ENCODE measurements around the gene CCDC152.
"Not testable (repeated sequence)": the region's sequence is repeated elsewhere in the genome, so short reads cannot be mapped to it uniquely, and the experiment has no call there.

The CCDC152 gene

DNA sequence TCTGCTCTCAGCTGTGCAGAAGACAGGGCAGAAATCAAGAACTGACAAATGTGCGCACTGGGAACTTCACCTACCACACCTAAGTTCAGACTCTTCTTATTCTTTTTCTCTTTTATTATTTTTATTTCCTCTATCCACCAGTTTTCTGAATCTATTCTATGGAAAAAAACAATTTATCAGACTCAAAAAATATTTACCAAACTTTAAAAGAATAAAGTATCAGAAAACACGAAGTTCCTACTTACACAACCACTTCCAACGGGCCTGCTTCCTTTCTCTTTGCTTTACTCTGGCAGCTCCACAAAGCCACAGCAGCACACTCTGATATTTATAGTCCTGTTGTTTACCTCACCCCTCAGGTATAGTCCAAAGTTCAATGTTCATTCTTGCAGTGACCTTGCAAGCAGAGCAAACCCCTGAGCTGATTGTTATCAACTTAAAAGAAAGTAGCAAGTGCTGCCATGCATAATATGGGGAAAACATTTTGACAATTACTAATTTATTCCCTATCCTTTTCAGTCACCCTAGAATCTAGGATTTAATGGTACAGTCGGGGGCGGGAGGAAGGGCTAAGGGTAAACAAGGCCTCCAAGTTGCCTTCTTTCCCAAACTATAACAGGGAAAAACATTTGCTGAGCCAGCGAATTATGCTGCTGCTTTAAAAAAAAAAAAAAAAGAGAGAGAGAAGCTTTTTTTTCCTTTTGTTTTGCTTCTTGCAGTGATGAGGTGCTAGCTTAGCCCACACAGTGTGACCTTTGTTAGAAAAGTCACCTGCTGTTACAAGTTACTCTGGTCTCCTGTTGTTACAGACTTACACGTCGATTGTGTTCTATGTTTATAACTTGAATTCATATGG lies 55.2 kb downstream of the CCDC152 start, which contains the start of gene SELENOP:
Gene SELENOP, minus strand, starts transcription at position 302 of the 856 bp plus-strand sequence. CDS start 3,539 bp downstream, outside the sequence.
- no peaks in the 10 kb centered on the region for H3K27me3 ChIP-seq (ENCODE audit: insufficient read depth, low read length, poor library complexity, severe bottlenecking)
- peak within 1 kb of the TSS; percentile 52 for H3K4me2 ChIP-seq (ENCODE audit: low read depth, low read length, poor library complexity, severe bottlenecking)

GRCh38 chr5:42812620-42813019 lies 56.0 kb downstream of the CCDC152 start:
- H3K4me3 ChIP-seq (ENCODE audit: low read length, poor library complexity, severe bottlenecking) = no peak overlapping the region
- no peaks in the 10 kb centered on the region for H3K9me2 ChIP-seq (replicated peaks; ENCODE audit: low read depth, low read length)
- H3K27me3 ChIP-seq (ENCODE audit: insufficient read depth, low read length, poor library complexity, severe bottlenecking) = no peaks in the 10 kb centered on the region
- no peaks in the 10 kb centered on the region for H3K9me3 ChIP-seq (ENCODE audit: insufficient read depth, low read depth, low read length)
- no peaks in the 10 kb centered on the region for H3F3A ChIP-seq (ENCODE audit: low read depth)
- TF ChIP-seq EZH2phosphoT487 (IDR thresholded peaks at IDR 0.05; ENCODE audit: borderline replicate concordance) (no peak), CTCF (conservative IDR thresholded peaks at IDR 0.05; ENCODE audit: low read length) (no peak)
- peak overlapping the region; percentile 75; the same call in 1 of the 2 replicates for H2AFZ ChIP-seq (ENCODE audit: low read length)
- no peaks in the 10 kb centered on the region for H3K79me2 ChIP-seq (ENCODE audit: insufficient read depth, low read length)
- H4K20me1 ChIP-seq (ENCODE audit: insufficient read depth, low read length, poor library complexity, severe bottlenecking) = no peaks in the 10 kb centered on the region
- peaks cover 12% of the 10 kb centered on the region for H3K4me1 ChIP-seq (ENCODE audit: insufficient read depth, low read length, poor library complexity, severe bottlenecking)
- no peak overlapping the region for H3K4me2 ChIP-seq (ENCODE audit: low read depth, low read length, poor library complexity, severe bottlenecking)
- H3K9ac ChIP-seq (ENCODE audit: low read depth, low read length, poor library complexity, severe bottlenecking) = no peak overlapping the region
- no peaks in the 10 kb centered on the region for H3K36me3 ChIP-seq (ENCODE audit: insufficient read depth, low read length)

More for the DNA sequence above, 55.2 kb downstream of the CCDC152 start, which contains the start of gene SELENOP:
- H3K9me2 ChIP-seq (replicated peaks; ENCODE audit: low read depth, low read length) = no peaks in the 10 kb centered on the region
- no peaks in the 10 kb centered on the region for H3K36me3 ChIP-seq (ENCODE audit: insufficient read depth, low read length)
- no peaks in the 10 kb centered on the region for H3F3A ChIP-seq (ENCODE audit: low read depth)
- H3K9me3 ChIP-seq (ENCODE audit: insufficient read depth, low read depth, low read length) = no peaks in the 10 kb centered on the region
- H4K20me1 ChIP-seq (ENCODE audit: insufficient read depth, low read length, poor library complexity, severe bottlenecking) = no peaks in the 10 kb centered on the region
- TF ChIP-seq CTCF (conservative IDR thresholded peaks at IDR 0.05; ENCODE audit: low read length) (no peak), EZH2phosphoT487 (IDR thresholded peaks at IDR 0.05; ENCODE audit: borderline replicate concordance) (no peak)
- H2AFZ ChIP-seq (ENCODE audit: low read length) = peak within 1 kb of the TSS; percentile 75
- no peaks in the 10 kb centered on the region for H3K79me2 ChIP-seq (ENCODE audit: insufficient read depth, low read length)
- peak within 1 kb of the TSS; percentile 33 for H3K4me3 ChIP-seq (ENCODE audit: low read length, poor library complexity, severe bottlenecking)
- H3K4me1 ChIP-seq (ENCODE audit: insufficient read depth, low read length, poor library complexity, severe bottlenecking) = peaks cover 12% of the 10 kb centered on the region
- peak within 1 kb of the TSS; percentile 2 for H3K9ac ChIP-seq (ENCODE audit: low read depth, low read length, poor library complexity, severe bottlenecking)

DNA sequence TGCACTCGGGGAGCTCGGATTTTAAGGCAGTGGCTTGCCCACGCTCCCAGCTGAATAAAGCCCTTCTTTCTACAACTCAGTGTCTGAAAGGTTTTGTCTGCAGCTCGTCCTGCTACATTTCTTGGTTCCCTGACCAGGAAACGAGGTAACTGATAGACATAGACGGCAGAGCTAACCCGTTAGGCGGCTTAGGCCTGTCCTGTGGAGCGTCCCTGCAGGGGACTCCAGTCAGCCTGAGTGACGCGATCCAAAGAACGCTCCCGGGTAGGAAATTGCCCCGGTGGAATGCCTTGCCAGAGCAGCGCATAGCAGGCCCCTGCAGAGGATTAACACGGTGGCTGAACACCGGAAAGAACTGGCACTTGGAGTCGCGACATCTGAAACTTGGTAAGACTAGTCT lies 56.9 kb downstream of the CCDC152 start:
- H3K4me3 ChIP-seq (ENCODE audit: low read length, poor library complexity, severe bottlenecking) = no peak overlapping the region
- H3F3A ChIP-seq (ENCODE audit: low read depth) = no peaks in the 10 kb centered on the region
- H3K36me3 ChIP-seq (ENCODE audit: insufficient read depth, low read length) = no peaks in the 10 kb centered on the region
- no peak overlapping the region for H3K4me2 ChIP-seq (ENCODE audit: low read depth, low read length, poor library complexity, severe bottlenecking)
- H3K9me2 ChIP-seq (replicated peaks; ENCODE audit: low read depth, low read length) = no peaks in the 10 kb centered on the region
- TF ChIP-seq CTCF (conservative IDR thresholded peaks at IDR 0.05; ENCODE audit: low read length) = no peak
- no peak for TF ChIP-seq EZH2phosphoT487 (IDR thresholded peaks at IDR 0.05; ENCODE audit: borderline replicate concordance)
- H3K4me1 ChIP-seq (ENCODE audit: insufficient read depth, low read length, poor library complexity, severe bottlenecking) = peaks cover 12% of the 10 kb centered on the region
- no peaks in the 10 kb centered on the region for H4K20me1 ChIP-seq (ENCODE audit: insufficient read depth, low read length, poor library complexity, severe bottlenecking)
- H3K27me3 ChIP-seq (ENCODE audit: insufficient read depth, low read length, poor library complexity, severe bottlenecking) = no peaks in the 10 kb centered on the region
- H3K9ac ChIP-seq (ENCODE audit: low read depth, low read length, poor library complexity, severe bottlenecking) = no peak overlapping the region
- no peaks in the 10 kb centered on the region for H3K79me2 ChIP-seq (ENCODE audit: insufficient read depth, low read length)
- H3K9me3 ChIP-seq (ENCODE audit: insufficient read depth, low read depth, low read length) = no peaks in the 10 kb centered on the region
- H2AFZ ChIP-seq (ENCODE audit: low read length) = no peak overlapping the region

DNA sequence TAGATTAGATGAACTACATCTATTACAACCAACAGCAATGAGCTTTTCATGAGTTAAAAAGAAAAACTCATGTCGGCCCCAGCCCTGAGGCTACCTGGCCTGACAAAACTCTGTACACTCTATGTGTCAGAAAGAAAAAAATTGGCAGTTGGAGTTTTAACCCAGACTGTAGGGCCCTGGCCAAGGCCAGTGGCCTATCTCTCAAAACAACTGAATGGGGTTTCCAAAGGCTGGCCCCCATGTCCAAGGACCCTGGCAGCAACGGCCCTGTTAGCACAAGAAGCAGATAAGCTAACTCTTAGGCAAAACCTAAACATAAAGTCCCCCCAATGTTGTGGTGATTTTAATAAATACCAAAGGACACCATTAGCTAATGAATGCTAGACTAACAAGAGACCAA lies 59.9 kb downstream of the CCDC152 start:
- not testable (repeated sequence) for H3K27me3 ChIP-seq (ENCODE audit: insufficient read depth, low read length, poor library complexity, severe bottlenecking); H3K4me3 ChIP-seq (ENCODE audit: low read length, poor library complexity, severe bottlenecking); H3K9ac ChIP-seq (ENCODE audit: low read depth, low read length, poor library complexity, severe bottlenecking); H4K20me1 ChIP-seq (ENCODE audit: insufficient read depth, low read length, poor library complexity, severe bottlenecking); H3K9me3 ChIP-seq (ENCODE audit: insufficient read depth, low read depth, low read length); H2AFZ ChIP-seq (ENCODE audit: low read length); H3K4me2 ChIP-seq (ENCODE audit: low read depth, low read length, poor library complexity, severe bottlenecking); H3F3A ChIP-seq (ENCODE audit: low read depth); H3K36me3 ChIP-seq (ENCODE audit: insufficient read depth, low read length); H3K9me2 ChIP-seq (replicated peaks; ENCODE audit: low read depth, low read length); H3K4me1 ChIP-seq (ENCODE audit: insufficient read depth, low read length, poor library complexity, severe bottlenecking); H3K79me2 ChIP-seq (ENCODE audit: insufficient read depth, low read length)
